ENCODE data around the gene MMP2. TPM values are rescaled to one million over a fixed set of nuclear protein-coding genes. Genes with fewer than 3 reads are reported as not detected.

MMP2 gene
- total RNA-seq, 1 experiment from 2014 or later = 311 TPM

DNA sequence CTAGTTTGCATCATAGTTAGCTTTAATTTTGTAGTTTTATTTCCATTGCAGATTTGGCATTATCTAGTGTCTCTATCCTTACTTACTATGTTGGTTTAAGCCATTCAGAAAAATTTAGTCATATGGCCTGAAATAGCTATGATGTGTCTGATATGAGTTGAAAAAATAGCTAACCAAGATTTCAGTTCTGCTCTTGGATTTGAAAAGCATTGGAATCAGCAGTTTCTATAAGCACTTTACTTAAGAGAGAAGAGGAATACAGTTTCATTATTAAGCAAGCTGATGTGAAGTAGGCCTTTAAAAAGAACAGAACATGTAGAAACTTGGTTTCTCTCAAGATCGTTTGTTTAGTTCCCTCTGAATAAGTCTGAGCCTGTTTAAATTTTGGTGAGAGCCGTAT, 55.8 kb downstream of the MMP2 start:
- no peaks in the 10 kb centered on the region for H3K4me1 ChIP-seq (ENCODE audit: control insufficient read depth, insufficient read depth, low read length)
- TF ChIP-seq, protein P1, sequence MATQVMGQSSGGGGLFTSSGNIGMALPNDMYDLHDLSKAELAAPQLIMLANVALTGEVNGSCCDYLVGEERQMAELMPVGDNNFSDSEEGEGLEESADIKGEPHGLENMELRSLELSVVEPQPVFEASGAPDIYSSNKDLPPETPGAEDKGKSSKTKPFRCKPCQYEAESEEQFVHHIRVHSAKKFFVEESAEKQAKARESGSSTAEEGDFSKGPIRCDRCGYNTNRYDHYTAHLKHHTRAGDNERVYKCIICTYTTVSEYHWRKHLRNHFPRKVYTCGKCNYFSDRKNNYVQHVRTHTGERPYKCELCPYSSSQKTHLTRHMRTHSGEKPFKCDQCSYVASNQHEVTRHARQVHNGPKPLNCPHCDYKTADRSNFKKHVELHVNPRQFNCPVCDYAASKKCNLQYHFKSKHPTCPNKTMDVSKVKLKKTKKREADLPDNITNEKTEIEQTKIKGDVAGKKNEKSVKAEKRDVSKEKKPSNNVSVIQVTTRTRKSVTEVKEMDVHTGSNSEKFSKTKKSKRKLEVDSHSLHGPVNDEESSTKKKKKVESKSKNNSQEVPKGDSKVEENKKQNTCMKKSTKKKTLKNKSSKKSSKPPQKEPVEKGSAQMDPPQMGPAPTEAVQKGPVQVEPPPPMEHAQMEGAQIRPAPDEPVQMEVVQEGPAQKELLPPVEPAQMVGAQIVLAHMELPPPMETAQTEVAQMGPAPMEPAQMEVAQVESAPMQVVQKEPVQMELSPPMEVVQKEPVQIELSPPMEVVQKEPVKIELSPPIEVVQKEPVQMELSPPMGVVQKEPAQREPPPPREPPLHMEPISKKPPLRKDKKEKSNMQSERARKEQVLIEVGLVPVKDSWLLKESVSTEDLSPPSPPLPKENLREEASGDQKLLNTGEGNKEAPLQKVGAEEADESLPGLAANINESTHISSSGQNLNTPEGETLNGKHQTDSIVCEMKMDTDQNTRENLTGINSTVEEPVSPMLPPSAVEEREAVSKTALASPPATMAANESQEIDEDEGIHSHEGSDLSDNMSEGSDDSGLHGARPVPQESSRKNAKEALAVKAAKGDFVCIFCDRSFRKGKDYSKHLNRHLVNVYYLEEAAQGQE (IDR thresholded peaks at IDR 0.05; ENCODE audit: insufficient read depth in 1 of 2, low read depth in 2 of 2, low read length in 1 of 2) = no peak
- no peak for TF ChIP-seq POLR2AphosphoS5 (IDR thresholded peaks at IDR 0.05; ENCODE audit: low read depth, low read length)
- TF ChIP-seq SIN3A (IDR thresholded peaks at IDR 0.05; ENCODE audit: borderline replicate concordance, insufficient read depth, low read depth, low read length) = no peak
- TF ChIP-seq, protein P2, sequence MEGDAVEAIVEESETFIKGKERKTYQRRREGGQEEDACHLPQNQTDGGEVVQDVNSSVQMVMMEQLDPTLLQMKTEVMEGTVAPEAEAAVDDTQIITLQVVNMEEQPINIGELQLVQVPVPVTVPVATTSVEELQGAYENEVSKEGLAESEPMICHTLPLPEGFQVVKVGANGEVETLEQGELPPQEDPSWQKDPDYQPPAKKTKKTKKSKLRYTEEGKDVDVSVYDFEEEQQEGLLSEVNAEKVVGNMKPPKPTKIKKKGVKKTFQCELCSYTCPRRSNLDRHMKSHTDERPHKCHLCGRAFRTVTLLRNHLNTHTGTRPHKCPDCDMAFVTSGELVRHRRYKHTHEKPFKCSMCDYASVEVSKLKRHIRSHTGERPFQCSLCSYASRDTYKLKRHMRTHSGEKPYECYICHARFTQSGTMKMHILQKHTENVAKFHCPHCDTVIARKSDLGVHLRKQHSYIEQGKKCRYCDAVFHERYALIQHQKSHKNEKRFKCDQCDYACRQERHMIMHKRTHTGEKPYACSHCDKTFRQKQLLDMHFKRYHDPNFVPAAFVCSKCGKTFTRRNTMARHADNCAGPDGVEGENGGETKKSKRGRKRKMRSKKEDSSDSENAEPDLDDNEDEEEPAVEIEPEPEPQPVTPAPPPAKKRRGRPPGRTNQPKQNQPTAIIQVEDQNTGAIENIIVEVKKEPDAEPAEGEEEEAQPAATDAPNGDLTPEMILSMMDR (IDR thresholded peaks at IDR 0.05) = no peak
- no peak for TF ChIP-seq TCF7L2 (IDR thresholded peaks at IDR 0.05; ENCODE audit: low read depth, low read length)
- BruUV-seq (replicated peaks) = no TSS peak
- no peaks in the 10 kb centered on the region for H3K27me3 ChIP-seq (ENCODE audit: control insufficient read depth, insufficient read depth, low read length)
- no peaks in the 10 kb centered on the region for H3K9me3 ChIP-seq (ENCODE audit: control insufficient read depth, insufficient read depth, low read depth, low read length)
- ChIA-PET POLR2A (no interaction called here), CTCF (no interaction called here)
- DNase-seq (ENCODE audit: low read depth, low spot score) (no peak), ATAC-seq (no peak)
- no peak overlapping the region for H3K27ac ChIP-seq (ENCODE audit: low read length)
- in situ Hi-C loops (cut with HindIII; ENCODE audit: low pct_unique_long_range_greater_than_20kb, low sequenced_read_pairs) = no loop called here
- peaks cover 30% of the 10 kb centered on the region for H3K36me3 ChIP-seq (ENCODE audit: control insufficient read depth, insufficient read depth, low read length)
- intact Hi-C loops (cut with micrococcal nuclease; ENCODE audit: unreplicated experiment) = no loop called here
- no peak overlapping the region for H3K4me3 ChIP-seq (ENCODE audit: low read depth in 2 of 2, low read length in 2 of 2)

DNA sequence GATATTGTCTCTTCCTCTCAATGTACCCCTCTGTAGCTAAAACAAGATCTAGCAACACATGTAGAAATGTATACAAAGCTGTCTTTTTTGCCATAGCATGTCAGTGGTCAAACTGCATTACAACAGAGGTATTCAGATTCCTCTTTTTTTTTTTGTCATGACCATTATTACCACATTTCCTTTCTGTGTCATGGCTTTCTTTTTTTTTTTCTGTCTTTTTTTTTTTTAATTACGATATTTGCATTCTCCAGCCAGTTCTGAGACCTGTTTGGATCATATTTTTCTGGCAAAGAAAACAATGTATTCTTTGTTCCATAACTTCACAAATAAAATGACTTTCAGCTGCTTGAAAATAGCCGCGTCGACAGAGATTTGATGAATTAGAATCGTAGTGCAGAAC, 60.1 kb downstream of the MMP2 start:
- Histone ChIP-seq H3K4me1 (ENCODE audit: control insufficient read depth, insufficient read depth, low read length) (peaks cover 3% of the 10 kb centered on the region; the same call in 1 of the 2 replicates), H3K36me3 (ENCODE audit: control insufficient read depth, insufficient read depth, low read length) (peaks cover 12% of the 10 kb centered on the region; the same call in 1 of the 2 replicates), H3K27me3 (ENCODE audit: control insufficient read depth, insufficient read depth, low read length) (no peaks in the 10 kb centered on the region), H3K9me3 (ENCODE audit: control insufficient read depth, insufficient read depth, low read depth, low read length) (no peaks in the 10 kb centered on the region), H3K4me3 (ENCODE audit: low read depth in 2 of 2, low read length in 2 of 2) (no peak overlapping the region), H3K27ac (ENCODE audit: low read length) (no peak overlapping the region)
- POLR2A ChIA-PET = no interaction called here
- intact Hi-C loops (cut with micrococcal nuclease; ENCODE audit: unreplicated experiment) (no loop called here), in situ Hi-C loops (cut with HindIII; ENCODE audit: low pct_unique_long_range_greater_than_20kb, low sequenced_read_pairs) (no loop called here)
- no peak for TF ChIP-seq SIN3A (IDR thresholded peaks at IDR 0.05; ENCODE audit: borderline replicate concordance, insufficient read depth, low read depth, low read length)
- TF ChIP-seq, protein P1 (IDR thresholded peaks at IDR 0.05; ENCODE audit: insufficient read depth in 1 of 2, low read depth in 2 of 2, low read length in 1 of 2) = no peak
- TF ChIP-seq, protein P2 (IDR thresholded peaks at IDR 0.05) = no peak
- no peak for TF ChIP-seq TCF7L2 (IDR thresholded peaks at IDR 0.05; ENCODE audit: low read depth, low read length)
- no peak for TF ChIP-seq POLR2AphosphoS5 (IDR thresholded peaks at IDR 0.05; ENCODE audit: low read depth, low read length)
- DNase-seq (ENCODE audit: low read depth, low spot score) (no peak), ATAC-seq (no peak)
- CTCF ChIA-PET = no interaction called here
- BruUV-seq (replicated peaks) = no TSS peak
